Stomach (tissue), 4 donors: Measurements from ENCODE around the gene SPDYE1.
"Not testable (repeated sequence)": the region's sequence is repeated elsewhere in the genome, so short reads cannot be mapped to it uniquely, and the experiment has no call there.

Experiments
- CTCF ChIP-seq, 7 experiments: fragments of 450-650 bp in 4 of 7; fragments of 200-600 bp in 3 of 7; sonication (generic) in 3 of 7; IDR thresholded peaks; one replicate each; pipeline ENCODE4 v1.5.1; 2016 to 2019; ENCODE audit warnings: antibody characterized with exemption in 7 of 7, control low read depth in 2 of 7, mild to moderate bottlenecking in 1 of 7
- EP300 ChIP-seq: sonication (generic); formaldehyde crosslinking; IDR thresholded peaks from one replicate; pipeline ENCODE4 v1.6.1; 2017; ENCODE audit warnings: antibody characterized with exemption

GRCh38 chr7:44019825-44020224 lies 22.1 kb downstream of the SPDYE1 start:
- TF ChIP-seq CTCF (IDR thresholded peaks at IDR 0.05); EP300: not testable (repeated sequence)
